Activated T-helper 1 cell treated with anti-CD3 and anti-CD28 coated beads, Interleukin-12 subunit alpha, Interleukin-12 subunit beta, Interleukin-2, Interleukin-4 antibody, amounts not matched to agents 30 ng/mL and 10 ng/mL and 1 ng/mL, durations not matched to agents 14 hours and 24 hours and 36 hours (primary cell): ENCODE results near the gene ASCL5. TPM values are rescaled to one million over a fixed set of nuclear protein-coding genes. Genes with fewer than 3 reads are reported as not detected.
"Not testable (repeated sequence)": the region's sequence is repeated elsewhere in the genome, so short reads cannot be mapped to it uniquely, and the experiment has no call there.

Experiments
- DNase-seq: peaks from one replicate; pipeline ENCODE4 v3.0.0; 2021; ENCODE audit warnings: low spot score
- H3K27ac Mint-ChIP-seq: one replicate; pipeline ENCODE4 v1.8.0; 2021; ENCODE audit warnings: mild to moderate bottlenecking, mixed read lengths
- H3K27me3 Mint-ChIP-seq: one replicate; pipeline ENCODE4 v1.8.0; 2022; ENCODE audit warnings: mild to moderate bottlenecking, moderate library complexity, mixed read lengths; ENCODE audit not compliant: insufficient read depth
- H3K36me3 Mint-ChIP-seq: one replicate; pipeline ENCODE4 v1.8.0; 2021; ENCODE audit warnings: low read depth, mixed read lengths
- H3K4me1 Mint-ChIP-seq: one replicate; pipeline ENCODE4 v1.8.0; 2021; ENCODE audit warnings: low read depth, mixed read lengths
- H3K4me3 Mint-ChIP-seq: one replicate; pipeline ENCODE4 v1.8.0; 2021; ENCODE audit warnings: mild to moderate bottlenecking, moderate library complexity, mixed read lengths
- H3K9me3 Mint-ChIP-seq: one replicate; pipeline ENCODE4 v1.8.0; 2021; ENCODE audit warnings: mixed read lengths
- intact Hi-C: fragments of 100-400 bp; cut with micrococcal nuclease; formaldehyde crosslinking; loops from one replicate; pipeline ENCODE4 v1.15.1; 2024
- total RNA-seq: library from RNA; stranded (reverse); gene quantifications from 2 replicates; pipeline ENCODE4 v1.2.3, GENCODE V29; 2022

Gene ASCL5
- total RNA-seq, 1 donor from 2014 or later: not detected

DNA sequence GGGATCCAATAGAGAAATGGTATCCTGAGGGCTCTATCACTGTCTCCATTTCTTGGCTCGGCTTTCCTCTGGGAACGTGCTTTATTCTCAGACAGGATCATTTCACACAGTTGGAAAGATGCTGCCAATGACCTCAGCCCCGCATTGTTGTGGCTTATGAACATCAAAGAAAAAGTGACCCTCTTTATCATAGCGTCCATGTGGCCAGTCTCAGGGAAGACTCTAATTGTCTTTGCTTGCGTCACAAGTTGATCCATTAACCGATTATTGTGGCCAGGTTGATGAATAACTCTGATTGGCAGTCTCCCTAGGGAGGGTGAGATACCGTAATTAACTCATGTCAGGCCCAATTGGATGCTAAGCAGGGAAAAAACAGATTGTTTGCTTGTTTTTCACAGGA lies 37.7 kb upstream of the ASCL5 start:
- intact Hi-C loops: loop anchor here (5.0 kb wide), 1 partner anchor 1138 kb away; no protein-coding TSS in a partner anchor
- Mint-ChIP-seq H3K36me3 (no peaks in the 10 kb centered on the region), H3K9me3 (no peaks in the 10 kb centered on the region), H3K4me3 (no peak overlapping the region), H3K4me1 (no peaks in the 10 kb centered on the region), H3K27ac (no peak overlapping the region), H3K27me3 (peaks cover 20% of the 10 kb centered on the region)
- no peak for DNase-seq

DNA sequence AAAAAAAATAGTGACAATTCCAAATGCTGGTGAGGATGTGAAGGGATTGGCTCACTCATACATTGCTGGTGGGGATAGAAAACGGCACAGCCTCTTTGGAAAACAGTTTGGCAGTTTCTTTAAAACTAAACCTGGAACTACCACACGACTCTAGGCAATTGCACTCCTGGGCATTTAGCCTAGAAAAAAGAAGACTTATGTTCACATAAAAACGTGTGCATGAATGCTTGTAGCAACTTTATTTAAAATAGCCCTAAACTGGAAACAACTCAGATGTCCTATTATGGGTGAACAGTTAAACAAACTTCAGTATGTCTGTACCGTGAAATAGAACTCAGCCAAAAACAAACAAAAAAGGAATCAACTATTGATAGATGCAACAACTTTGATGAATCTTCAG lies 36.7 kb upstream of the ASCL5 start:
- no peaks in the 10 kb centered on the region for H3K4me1 Mint-ChIP-seq
- intact Hi-C loops: no loop called here
- H3K4me3 Mint-ChIP-seq: no peak overlapping the region
- H3K36me3 Mint-ChIP-seq: no peaks in the 10 kb centered on the region
- no peaks in the 10 kb centered on the region for H3K9me3 Mint-ChIP-seq
- DNase-seq: no peak
- H3K27me3 Mint-ChIP-seq: peaks cover 18% of the 10 kb centered on the region
- no peak overlapping the region for H3K27ac Mint-ChIP-seq

- intact Hi-C loops, H3K4me1 Mint-ChIP-seq, H3K27ac Mint-ChIP-seq, H3K4me3 Mint-ChIP-seq, H3K9me3 Mint-ChIP-seq, DNase-seq, H3K36me3 Mint-ChIP-seq: not testable (repeated sequence)
- H3K27me3 Mint-ChIP-seq: peaks cover 18% of the 10 kb centered on the region
Measured at GRCh38 chr1:201163036-201163435, 36.1 kb upstream of the ASCL5 start.

DNA sequence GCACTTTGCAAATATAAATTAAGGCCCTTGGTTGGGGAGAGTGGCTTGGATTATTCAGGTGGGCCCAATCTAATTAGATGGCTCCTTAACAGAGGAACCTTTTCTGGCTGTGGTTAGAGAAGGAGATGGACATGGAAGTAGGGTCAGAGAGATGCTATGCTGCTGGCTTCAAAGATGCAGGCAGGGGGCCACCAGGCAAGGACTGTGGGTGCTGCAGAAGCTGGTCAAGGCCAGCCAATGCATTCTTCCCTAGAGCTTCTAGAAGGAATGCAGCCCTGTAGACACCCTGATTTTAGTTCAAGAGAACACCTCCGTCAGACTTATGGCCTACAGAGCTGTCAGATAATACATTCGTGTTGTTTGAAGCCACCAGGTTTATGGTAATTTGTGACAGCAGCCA lies 31.0 kb upstream of the ASCL5 start:
- no peaks in the 10 kb centered on the region for H3K36me3 Mint-ChIP-seq
- no peak overlapping the region for H3K27ac Mint-ChIP-seq
- intact Hi-C loops: loop anchor here (10.0 kb wide), 1 partner anchor 493 kb away; the partner anchor contains the start of gene DDX59
- peaks cover 16% of the 10 kb centered on the region for H3K4me1 Mint-ChIP-seq
- H3K27me3 Mint-ChIP-seq: peaks cover 21% of the 10 kb centered on the region
- H3K4me3 Mint-ChIP-seq: no peak overlapping the region
- DNase-seq: no peak
- H3K9me3 Mint-ChIP-seq: no peaks in the 10 kb centered on the region

DNA sequence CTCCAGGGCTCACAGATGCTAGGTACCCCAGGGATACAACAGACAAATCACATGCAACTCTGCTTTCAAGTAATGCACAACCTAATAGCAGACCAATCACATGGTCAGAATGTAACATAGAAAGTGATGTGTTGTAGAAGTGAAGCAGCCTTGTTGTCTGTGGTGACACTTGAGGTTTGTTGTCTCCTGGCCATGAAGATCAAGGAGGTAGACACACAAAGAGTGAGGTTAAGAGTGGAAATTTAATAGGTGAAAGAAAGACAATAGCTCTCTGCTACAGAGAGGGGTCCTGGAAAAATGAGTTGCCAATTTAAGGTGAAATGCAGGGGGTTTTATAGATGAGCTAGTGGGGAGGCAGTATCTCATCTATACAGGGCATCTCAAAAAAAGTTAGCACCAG lies 29.8 kb upstream of the ASCL5 start:
- intact Hi-C loops: loop anchor here (10.0 kb wide), 1 partner anchor 492 kb away; the partner anchor contains the start of gene DDX59
- no peak for DNase-seq
- Mint-ChIP-seq H3K36me3 (no peaks in the 10 kb centered on the region), H3K9me3 (no peaks in the 10 kb centered on the region), H3K4me3 (no peak overlapping the region), H3K27me3 (peaks cover 18% of the 10 kb centered on the region), H3K27ac (no peak overlapping the region), H3K4me1 (peaks cover 23% of the 10 kb centered on the region)

DNA sequence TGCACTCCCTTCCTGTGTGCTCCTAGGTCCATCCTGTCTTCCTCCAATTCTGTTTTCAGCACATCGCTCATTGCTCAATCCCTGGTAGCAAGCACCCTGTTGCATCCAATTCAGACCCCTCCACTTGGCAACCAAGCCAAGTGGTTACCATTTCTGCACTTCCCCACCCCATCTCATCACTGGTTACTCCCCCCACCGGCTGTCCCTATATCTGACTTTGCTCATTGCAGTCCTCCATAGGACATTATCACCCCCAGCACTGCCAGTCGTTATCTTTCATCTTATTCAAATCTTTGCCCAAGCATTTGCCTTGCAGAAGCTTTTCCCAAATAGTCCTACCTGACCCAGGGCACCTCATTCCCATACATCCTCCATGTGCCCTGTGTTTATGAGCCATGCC lies 29.4 kb upstream of the ASCL5 start:
- Mint-ChIP-seq H3K4me1 (peaks cover 23% of the 10 kb centered on the region), H3K27me3 (peaks cover 18% of the 10 kb centered on the region), H3K36me3 (no peaks in the 10 kb centered on the region), H3K4me3 (no peak overlapping the region), H3K27ac (no peak overlapping the region), H3K9me3 (no peaks in the 10 kb centered on the region)
- intact Hi-C loops: loop anchor here (10.0 kb wide), 1 partner anchor 492 kb away; the partner anchor contains the start of gene DDX59
- DNase-seq: no peak

GRCh38 chr1:201155354-201155753 lies 28.4 kb upstream of the ASCL5 start:
- Mint-ChIP-seq H3K4me3 (no peak overlapping the region), H3K36me3 (peaks cover 2% of the 10 kb centered on the region), H3K27ac (no peak overlapping the region), H3K4me1 (peaks cover 23% of the 10 kb centered on the region), H3K27me3 (peaks cover 18% of the 10 kb centered on the region), H3K9me3 (no peaks in the 10 kb centered on the region)
- no peak for DNase-seq
- intact Hi-C loops: loop anchor here (2.0 to 10.0 kb wide), 2 partner anchors 491 to 535 kb away; partner anchors contain the start of genes DDX59 and KIF14

- Mint-ChIP-seq H3K27ac (peak within 1 kb of the TSS; percentile 88), H3K27me3 (peaks cover 18% of the 10 kb centered on the region), H3K4me3 (peak within 1 kb of the TSS; percentile 85), H3K4me1 (peaks cover 23% of the 10 kb centered on the region), H3K9me3 (no peaks in the 10 kb centered on the region), H3K36me3 (peaks cover 3% of the 10 kb centered on the region)
- DNase-seq: peak; percentile 95
- intact Hi-C loops: loop anchor here (1.0 to 10.0 kb wide), 6 partner anchors 17 to 673 kb away; partner anchors contain the start of genes DDX59, IPO9 and KIF14
Measured at GRCh38 chr1:201154389-201155165, 27.6 kb upstream of the ASCL5 start, which contains the start of gene TMEM9. Gene TMEM9 (minus strand): TSS chr1:201154474. CDS start chr1:201153923, 551 bp downstream.

GRCh38 chr1:201153474-201154388 lies 26.7 kb upstream of the ASCL5 start:
- Mint-ChIP-seq H3K9me3 (no peaks in the 10 kb centered on the region), H3K27me3 (peaks cover 18% of the 10 kb centered on the region), H3K4me3 (peak overlapping the region; percentile 85), H3K36me3 (peaks cover 3% of the 10 kb centered on the region), H3K4me1 (peaks cover 23% of the 10 kb centered on the region), H3K27ac (peak overlapping the region; percentile 88)
- intact Hi-C loops: loop anchor here (1.0 to 10.0 kb wide), 6 partner anchors 18 to 674 kb away; partner anchors contain the start of genes DDX59, IPO9 and KIF14
- no peak for DNase-seq

DNA sequence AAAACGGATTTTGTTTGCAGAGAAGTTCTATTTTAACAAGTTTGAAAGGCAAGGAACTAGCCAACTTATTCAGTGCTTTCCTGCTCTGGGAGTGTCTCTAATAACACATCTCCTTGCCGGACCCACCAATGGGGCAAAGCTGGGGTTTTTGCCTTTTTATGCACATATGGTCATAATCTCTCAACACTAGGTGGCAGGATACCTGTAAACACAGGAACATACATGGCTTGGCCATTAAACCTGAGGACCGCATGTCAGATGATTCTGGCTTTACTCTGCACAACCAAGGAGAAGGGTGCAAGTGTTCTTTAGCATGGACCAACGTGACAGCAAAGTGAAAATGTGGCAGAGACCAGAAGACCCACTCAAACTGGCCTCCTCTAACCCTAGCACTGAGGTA lies 22.4 kb upstream of the ASCL5 start:
- no peaks in the 10 kb centered on the region for H3K9me3 Mint-ChIP-seq
- no peak overlapping the region for H3K27ac Mint-ChIP-seq
- no peak for DNase-seq
- no peak overlapping the region for H3K4me3 Mint-ChIP-seq
- peaks cover 3% of the 10 kb centered on the region for H3K36me3 Mint-ChIP-seq
- peaks cover 5% of the 10 kb centered on the region for H3K27me3 Mint-ChIP-seq
- intact Hi-C loops: loop anchor here (1.0 kb wide), 1 partner anchor 74 kb away; no protein-coding TSS in a partner anchor
- H3K4me1 Mint-ChIP-seq: peaks cover 18% of the 10 kb centered on the region

- Mint-ChIP-seq H3K9me3 (no peaks in the 10 kb centered on the region), H3K4me3 (no peak overlapping the region), H3K36me3 (peaks cover 5% of the 10 kb centered on the region), H3K27me3 (no peaks in the 10 kb centered on the region), H3K4me1 (peaks cover 2% of the 10 kb centered on the region), H3K27ac (no peak overlapping the region)
- intact Hi-C loops: no loop called here
- no peak for DNase-seq
Measured at GRCh38 chr1:201147396-201148015, 20.5 kb upstream of the ASCL5 start.

- Mint-ChIP-seq H3K9me3 (no peaks in the 10 kb centered on the region), H3K4me3 (no peak overlapping the region), H3K36me3 (peaks cover 5% of the 10 kb centered on the region), H3K27ac (no peak overlapping the region), H3K27me3 (no peaks in the 10 kb centered on the region), H3K4me1 (no peaks in the 10 kb centered on the region)
- DNase-seq: no peak
- intact Hi-C loops: no loop called here
Measured at GRCh38 chr1:201146626-201147390, 19.8 kb upstream of the ASCL5 start.
